K562 (cell line): ENCODE results near the gene KIF26B. TPM values are rescaled to one million over a fixed set of nuclear protein-coding genes. Genes with fewer than 3 reads are reported as not detected.

Experiments used
- KLF16 ChIP-seq: IDR thresholded peaks from 2 replicates; pipeline ENCODE4 v1.6.1; 2016; ENCODE audit warnings: antibody characterized with exemption
- NBN ChIP-seq: fragments of 450-650 bp; IDR thresholded peaks from 2 replicates; pipeline ENCODE4 v1.6.1; 2016; ENCODE audit warnings: low read depth, mild to moderate bottlenecking
- PHB2 ChIP-seq: fragments of 450-650 bp; IDR thresholded peaks from 2 replicates; pipeline ENCODE4 v1.6.1; 2017; ENCODE audit warnings: low read depth
- ZNF3 ChIP-seq: fragments of 250-450 bp; sonication (Bioruptor Pico); IDR thresholded peaks from 2 replicates; pipeline ENCODE4 v1.5.0; 2021; ENCODE audit warnings: mild to moderate bottlenecking, moderate library complexity
- polyA plus RNA-seq, 8 experiments: library from polyadenylated mRNA; depleted of rRNA in 4 of 8; stranded (reverse) in 5 of 8; unstranded in 3 of 8; fragments of >200 nt; fragmentation: Nextera tagmentation in 2 of 8; fragmentation: Illumina TruSeq in 1 of 8; extraction: Ambion mirVana in 2 of 8; extraction: Trizol in 1 of 8; gene quantifications; 2 replicates each; pipeline versions ENCODE4 v1.2.1 to v1.2.3, GENCODE V29; 2011 to 2014; ENCODE audit warnings: inconsistent platforms in 1 of 8, missing spikeins in 1 of 8
- total RNA-seq, 7 experiments: library from RNA; depleted of rRNA in 6 of 7; stranded (reverse); fragments of >200 nt in 6 of 7; fragmentation: Illumina TruSeq in 2 of 7; extraction: Trizol in 2 of 7; gene quantifications; 2 replicates each; pipeline versions ENCODE4 v1.2.1 to v1.2.3, GENCODE V29; 2011 to 2021; ENCODE audit warnings: low replicate concordance in 1 of 7
- TF ChIP-seq, protein P1 (sequence below), 2 experiments: fragments of 450-650 bp; formaldehyde crosslinking in 1 of 2; IDR thresholded peaks; 2 replicates each; pipeline versions ENCODE4 v1.4.0 to v1.6.1; 2014 to 2020; ENCODE audit warnings: mild to moderate bottlenecking in 2 of 2, borderline replicate concordance in 1 of 2, low read depth in 1 of 2
- TF ChIP-seq, protein P2 (sequence below): fragments of 450-650 bp; IDR thresholded peaks from 2 replicates; pipeline ENCODE4 v1.6.1; 2016; ENCODE audit warnings: mild to moderate bottlenecking, moderate library complexity

The KIF26B gene
- total and polyA plus RNA-seq, 9 of the 15 experiments (the other 6 are each of a cell fraction or from before 2014, with no cell fraction given): 0.02 to 0.08 (median 0.03) TPM; not detected in 6

DNA sequence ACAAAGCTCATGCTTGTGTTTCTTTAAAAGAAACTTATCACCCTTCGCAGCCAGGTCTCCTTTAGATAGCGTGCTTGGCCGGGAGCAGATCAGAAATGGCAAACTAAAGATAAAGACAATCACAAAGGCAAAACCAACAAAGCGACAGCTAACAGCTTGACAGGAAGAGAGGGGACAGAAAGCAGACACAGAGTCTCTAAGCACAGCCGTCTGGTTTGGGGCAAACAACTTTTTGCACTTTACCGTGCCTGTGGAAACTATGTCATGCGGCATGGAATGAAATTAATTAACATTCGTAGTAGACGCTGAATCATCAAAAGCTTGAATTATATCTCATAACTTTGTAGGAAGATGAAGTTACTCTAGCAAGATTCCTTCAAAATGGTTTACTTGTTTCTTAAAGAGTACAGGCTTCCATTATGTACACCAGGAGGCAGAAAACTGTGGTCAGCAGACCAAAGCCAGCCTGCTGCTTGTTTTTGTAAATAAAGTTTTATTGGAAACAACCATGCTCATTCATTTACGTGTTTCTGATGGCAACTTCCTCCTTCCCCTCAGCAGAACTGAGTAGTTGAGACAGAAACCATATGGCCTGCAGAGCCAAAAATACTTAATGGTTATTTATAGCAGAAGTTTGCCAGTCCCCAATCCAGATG, 183.2 kb downstream of the KIF26B start (continued):
- TF ChIP-seq, protein P1, sequence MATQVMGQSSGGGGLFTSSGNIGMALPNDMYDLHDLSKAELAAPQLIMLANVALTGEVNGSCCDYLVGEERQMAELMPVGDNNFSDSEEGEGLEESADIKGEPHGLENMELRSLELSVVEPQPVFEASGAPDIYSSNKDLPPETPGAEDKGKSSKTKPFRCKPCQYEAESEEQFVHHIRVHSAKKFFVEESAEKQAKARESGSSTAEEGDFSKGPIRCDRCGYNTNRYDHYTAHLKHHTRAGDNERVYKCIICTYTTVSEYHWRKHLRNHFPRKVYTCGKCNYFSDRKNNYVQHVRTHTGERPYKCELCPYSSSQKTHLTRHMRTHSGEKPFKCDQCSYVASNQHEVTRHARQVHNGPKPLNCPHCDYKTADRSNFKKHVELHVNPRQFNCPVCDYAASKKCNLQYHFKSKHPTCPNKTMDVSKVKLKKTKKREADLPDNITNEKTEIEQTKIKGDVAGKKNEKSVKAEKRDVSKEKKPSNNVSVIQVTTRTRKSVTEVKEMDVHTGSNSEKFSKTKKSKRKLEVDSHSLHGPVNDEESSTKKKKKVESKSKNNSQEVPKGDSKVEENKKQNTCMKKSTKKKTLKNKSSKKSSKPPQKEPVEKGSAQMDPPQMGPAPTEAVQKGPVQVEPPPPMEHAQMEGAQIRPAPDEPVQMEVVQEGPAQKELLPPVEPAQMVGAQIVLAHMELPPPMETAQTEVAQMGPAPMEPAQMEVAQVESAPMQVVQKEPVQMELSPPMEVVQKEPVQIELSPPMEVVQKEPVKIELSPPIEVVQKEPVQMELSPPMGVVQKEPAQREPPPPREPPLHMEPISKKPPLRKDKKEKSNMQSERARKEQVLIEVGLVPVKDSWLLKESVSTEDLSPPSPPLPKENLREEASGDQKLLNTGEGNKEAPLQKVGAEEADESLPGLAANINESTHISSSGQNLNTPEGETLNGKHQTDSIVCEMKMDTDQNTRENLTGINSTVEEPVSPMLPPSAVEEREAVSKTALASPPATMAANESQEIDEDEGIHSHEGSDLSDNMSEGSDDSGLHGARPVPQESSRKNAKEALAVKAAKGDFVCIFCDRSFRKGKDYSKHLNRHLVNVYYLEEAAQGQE (IDR thresholded peaks at IDR 0.05; ENCODE audit: borderline replicate concordance): no peak
- TF ChIP-seq, protein P1 (CRISPR knock-in tag; IDR thresholded peaks at IDR 0.05; ENCODE audit: low read depth): no peak
- TF ChIP-seq PHB2: peak; percentile 56; the same call in 1 of the 2 replicates
- TF ChIP-seq, protein P2, sequence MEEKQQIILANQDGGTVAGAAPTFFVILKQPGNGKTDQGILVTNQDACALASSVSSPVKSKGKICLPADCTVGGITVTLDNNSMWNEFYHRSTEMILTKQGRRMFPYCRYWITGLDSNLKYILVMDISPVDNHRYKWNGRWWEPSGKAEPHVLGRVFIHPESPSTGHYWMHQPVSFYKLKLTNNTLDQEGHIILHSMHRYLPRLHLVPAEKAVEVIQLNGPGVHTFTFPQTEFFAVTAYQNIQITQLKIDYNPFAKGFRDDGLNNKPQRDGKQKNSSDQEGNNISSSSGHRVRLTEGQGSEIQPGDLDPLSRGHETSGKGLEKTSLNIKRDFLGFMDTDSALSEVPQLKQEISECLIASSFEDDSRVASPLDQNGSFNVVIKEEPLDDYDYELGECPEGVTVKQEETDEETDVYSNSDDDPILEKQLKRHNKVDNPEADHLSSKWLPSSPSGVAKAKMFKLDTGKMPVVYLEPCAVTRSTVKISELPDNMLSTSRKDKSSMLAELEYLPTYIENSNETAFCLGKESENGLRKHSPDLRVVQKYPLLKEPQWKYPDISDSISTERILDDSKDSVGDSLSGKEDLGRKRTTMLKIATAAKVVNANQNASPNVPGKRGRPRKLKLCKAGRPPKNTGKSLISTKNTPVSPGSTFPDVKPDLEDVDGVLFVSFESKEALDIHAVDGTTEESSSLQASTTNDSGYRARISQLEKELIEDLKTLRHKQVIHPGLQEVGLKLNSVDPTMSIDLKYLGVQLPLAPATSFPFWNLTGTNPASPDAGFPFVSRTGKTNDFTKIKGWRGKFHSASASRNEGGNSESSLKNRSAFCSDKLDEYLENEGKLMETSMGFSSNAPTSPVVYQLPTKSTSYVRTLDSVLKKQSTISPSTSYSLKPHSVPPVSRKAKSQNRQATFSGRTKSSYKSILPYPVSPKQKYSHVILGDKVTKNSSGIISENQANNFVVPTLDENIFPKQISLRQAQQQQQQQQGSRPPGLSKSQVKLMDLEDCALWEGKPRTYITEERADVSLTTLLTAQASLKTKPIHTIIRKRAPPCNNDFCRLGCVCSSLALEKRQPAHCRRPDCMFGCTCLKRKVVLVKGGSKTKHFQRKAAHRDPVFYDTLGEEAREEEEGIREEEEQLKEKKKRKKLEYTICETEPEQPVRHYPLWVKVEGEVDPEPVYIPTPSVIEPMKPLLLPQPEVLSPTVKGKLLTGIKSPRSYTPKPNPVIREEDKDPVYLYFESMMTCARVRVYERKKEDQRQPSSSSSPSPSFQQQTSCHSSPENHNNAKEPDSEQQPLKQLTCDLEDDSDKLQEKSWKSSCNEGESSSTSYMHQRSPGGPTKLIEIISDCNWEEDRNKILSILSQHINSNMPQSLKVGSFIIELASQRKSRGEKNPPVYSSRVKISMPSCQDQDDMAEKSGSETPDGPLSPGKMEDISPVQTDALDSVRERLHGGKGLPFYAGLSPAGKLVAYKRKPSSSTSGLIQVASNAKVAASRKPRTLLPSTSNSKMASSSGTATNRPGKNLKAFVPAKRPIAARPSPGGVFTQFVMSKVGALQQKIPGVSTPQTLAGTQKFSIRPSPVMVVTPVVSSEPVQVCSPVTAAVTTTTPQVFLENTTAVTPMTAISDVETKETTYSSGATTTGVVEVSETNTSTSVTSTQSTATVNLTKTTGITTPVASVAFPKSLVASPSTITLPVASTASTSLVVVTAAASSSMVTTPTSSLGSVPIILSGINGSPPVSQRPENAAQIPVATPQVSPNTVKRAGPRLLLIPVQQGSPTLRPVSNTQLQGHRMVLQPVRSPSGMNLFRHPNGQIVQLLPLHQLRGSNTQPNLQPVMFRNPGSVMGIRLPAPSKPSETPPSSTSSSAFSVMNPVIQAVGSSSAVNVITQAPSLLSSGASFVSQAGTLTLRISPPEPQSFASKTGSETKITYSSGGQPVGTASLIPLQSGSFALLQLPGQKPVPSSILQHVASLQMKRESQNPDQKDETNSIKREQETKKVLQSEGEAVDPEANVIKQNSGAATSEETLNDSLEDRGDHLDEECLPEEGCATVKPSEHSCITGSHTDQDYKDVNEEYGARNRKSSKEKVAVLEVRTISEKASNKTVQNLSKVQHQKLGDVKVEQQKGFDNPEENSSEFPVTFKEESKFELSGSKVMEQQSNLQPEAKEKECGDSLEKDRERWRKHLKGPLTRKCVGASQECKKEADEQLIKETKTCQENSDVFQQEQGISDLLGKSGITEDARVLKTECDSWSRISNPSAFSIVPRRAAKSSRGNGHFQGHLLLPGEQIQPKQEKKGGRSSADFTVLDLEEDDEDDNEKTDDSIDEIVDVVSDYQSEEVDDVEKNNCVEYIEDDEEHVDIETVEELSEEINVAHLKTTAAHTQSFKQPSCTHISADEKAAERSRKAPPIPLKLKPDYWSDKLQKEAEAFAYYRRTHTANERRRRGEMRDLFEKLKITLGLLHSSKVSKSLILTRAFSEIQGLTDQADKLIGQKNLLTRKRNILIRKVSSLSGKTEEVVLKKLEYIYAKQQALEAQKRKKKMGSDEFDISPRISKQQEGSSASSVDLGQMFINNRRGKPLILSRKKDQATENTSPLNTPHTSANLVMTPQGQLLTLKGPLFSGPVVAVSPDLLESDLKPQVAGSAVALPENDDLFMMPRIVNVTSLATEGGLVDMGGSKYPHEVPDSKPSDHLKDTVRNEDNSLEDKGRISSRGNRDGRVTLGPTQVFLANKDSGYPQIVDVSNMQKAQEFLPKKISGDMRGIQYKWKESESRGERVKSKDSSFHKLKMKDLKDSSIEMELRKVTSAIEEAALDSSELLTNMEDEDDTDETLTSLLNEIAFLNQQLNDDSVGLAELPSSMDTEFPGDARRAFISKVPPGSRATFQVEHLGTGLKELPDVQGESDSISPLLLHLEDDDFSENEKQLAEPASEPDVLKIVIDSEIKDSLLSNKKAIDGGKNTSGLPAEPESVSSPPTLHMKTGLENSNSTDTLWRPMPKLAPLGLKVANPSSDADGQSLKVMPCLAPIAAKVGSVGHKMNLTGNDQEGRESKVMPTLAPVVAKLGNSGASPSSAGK: peak; percentile 57
- TF ChIP-seq ZNF3: no peak
- peak; percentile 86 for TF ChIP-seq NBN
- peak; percentile 89 for TF ChIP-seq KLF16
